HL-60 (cell line): ENCODE data around the gene PLCH2.

Experiments
- DNase-seq, 2 experiments: peaks; one replicate each; pipeline ENCODE4 v3.0.0-alpha.2; 2010 to 2020; ENCODE audit warnings: low read depth in 1 of 2, low spot score in 1 of 2
- H3K27ac ChIP-seq: fragments of 250-450 bp; sonication (Bioruptor Pico); replicated peaks from 2 replicates; pipeline ENCODE4 v1.5.1; 2020; ENCODE audit warnings: mild to moderate bottlenecking, moderate library complexity
- H3K27me3 ChIP-seq: fragments of 250-450 bp; sonication (Bioruptor Pico); 2 replicates; pipeline ENCODE4 v1.5.1; 2021; ENCODE audit warnings: mild to moderate bottlenecking, moderate library complexity; ENCODE audit not compliant: insufficient read depth, poor library complexity, severe bottlenecking
- H3K4me3 ChIP-seq: replicated peaks from 2 replicates; pipeline ENCODE4 v1.5.1; 2011; ENCODE audit warnings: mild to moderate bottlenecking, control low read depth, low read length; ENCODE audit not compliant: insufficient read depth
- GABPA ChIP-seq: IDR thresholded peaks from 2 replicates; pipeline ENCODE4 v1.6.1; 2012; ENCODE audit warnings: low read depth
- POLR2AphosphoS5 ChIP-seq: IDR thresholded peaks from 2 replicates; pipeline ENCODE4 v1.6.1; 2012; ENCODE audit warnings: low read depth
- SPI1 ChIP-seq: IDR thresholded peaks from 2 replicates; pipeline ENCODE4 v1.6.1; 2012; ENCODE audit warnings: low read depth, mild to moderate bottlenecking, borderline replicate concordance
- TF ChIP-seq, protein P1 (sequence below): IDR thresholded peaks from one replicate; pipeline ENCODE4 v1.5.1; 2011; ENCODE audit warnings: low read length, control low read depth, inconsistent platforms; ENCODE audit not compliant: insufficient read depth
- TF ChIP-seq, protein P2 (sequence below): IDR thresholded peaks from 2 replicates; pipeline ENCODE4 v1.6.1; 2012; ENCODE audit warnings: low read depth; ENCODE audit not compliant: insufficient replicate concordance

PLCH2 gene

DNA sequence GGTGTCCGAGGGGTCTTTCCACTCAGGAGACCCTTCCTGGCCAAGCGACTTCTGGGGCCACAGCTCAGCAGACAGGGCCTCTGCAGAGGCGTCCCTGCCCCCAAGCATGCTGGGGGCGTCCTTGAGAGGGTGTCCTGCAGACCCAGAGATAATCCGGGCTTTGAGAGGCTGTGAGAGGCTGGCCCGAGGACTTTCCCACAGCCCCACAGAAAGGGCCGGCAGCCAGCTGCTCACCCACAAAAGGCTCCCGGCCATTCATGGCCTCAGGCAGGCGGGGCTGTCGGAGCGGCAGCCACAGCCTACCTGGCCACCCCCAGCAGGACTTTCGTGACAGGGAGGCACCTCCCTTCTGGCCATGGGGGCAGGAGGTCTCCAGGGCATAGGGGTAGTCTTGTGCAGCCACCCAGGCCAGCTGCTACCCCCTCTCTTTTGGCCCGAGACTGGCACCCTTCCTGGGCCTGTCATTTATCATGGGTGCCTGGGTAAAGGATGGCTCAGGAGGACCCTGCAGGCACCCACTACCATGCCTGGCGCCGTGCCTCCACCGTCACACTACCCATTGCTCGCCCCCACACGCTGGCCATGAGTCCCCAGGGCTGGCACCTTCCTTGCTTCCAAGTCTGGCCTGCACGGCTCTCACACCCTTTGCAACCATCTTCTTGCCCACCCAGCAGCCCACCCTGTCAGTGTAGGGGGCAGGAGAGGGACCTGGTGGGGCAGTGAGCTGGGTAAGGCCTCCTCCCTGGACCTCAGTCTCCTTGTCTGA is 69.0 kb downstream of the PLCH2 start:
- Histone ChIP-seq H3K4me3 (no peak overlapping the region), H3K27me3 (peaks cover 2% of the 10 kb centered on the region), H3K27ac (peak overlapping the region; percentile 48; the same call in 1 of the 2 replicates)
- TF ChIP-seq, protein P1, sequence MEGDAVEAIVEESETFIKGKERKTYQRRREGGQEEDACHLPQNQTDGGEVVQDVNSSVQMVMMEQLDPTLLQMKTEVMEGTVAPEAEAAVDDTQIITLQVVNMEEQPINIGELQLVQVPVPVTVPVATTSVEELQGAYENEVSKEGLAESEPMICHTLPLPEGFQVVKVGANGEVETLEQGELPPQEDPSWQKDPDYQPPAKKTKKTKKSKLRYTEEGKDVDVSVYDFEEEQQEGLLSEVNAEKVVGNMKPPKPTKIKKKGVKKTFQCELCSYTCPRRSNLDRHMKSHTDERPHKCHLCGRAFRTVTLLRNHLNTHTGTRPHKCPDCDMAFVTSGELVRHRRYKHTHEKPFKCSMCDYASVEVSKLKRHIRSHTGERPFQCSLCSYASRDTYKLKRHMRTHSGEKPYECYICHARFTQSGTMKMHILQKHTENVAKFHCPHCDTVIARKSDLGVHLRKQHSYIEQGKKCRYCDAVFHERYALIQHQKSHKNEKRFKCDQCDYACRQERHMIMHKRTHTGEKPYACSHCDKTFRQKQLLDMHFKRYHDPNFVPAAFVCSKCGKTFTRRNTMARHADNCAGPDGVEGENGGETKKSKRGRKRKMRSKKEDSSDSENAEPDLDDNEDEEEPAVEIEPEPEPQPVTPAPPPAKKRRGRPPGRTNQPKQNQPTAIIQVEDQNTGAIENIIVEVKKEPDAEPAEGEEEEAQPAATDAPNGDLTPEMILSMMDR: no peak
- TF ChIP-seq POLR2AphosphoS5: no peak
- no peak for TF ChIP-seq GABPA
- TF ChIP-seq SPI1: no peak
- TF ChIP-seq, protein P2, sequence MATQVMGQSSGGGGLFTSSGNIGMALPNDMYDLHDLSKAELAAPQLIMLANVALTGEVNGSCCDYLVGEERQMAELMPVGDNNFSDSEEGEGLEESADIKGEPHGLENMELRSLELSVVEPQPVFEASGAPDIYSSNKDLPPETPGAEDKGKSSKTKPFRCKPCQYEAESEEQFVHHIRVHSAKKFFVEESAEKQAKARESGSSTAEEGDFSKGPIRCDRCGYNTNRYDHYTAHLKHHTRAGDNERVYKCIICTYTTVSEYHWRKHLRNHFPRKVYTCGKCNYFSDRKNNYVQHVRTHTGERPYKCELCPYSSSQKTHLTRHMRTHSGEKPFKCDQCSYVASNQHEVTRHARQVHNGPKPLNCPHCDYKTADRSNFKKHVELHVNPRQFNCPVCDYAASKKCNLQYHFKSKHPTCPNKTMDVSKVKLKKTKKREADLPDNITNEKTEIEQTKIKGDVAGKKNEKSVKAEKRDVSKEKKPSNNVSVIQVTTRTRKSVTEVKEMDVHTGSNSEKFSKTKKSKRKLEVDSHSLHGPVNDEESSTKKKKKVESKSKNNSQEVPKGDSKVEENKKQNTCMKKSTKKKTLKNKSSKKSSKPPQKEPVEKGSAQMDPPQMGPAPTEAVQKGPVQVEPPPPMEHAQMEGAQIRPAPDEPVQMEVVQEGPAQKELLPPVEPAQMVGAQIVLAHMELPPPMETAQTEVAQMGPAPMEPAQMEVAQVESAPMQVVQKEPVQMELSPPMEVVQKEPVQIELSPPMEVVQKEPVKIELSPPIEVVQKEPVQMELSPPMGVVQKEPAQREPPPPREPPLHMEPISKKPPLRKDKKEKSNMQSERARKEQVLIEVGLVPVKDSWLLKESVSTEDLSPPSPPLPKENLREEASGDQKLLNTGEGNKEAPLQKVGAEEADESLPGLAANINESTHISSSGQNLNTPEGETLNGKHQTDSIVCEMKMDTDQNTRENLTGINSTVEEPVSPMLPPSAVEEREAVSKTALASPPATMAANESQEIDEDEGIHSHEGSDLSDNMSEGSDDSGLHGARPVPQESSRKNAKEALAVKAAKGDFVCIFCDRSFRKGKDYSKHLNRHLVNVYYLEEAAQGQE: no peak
- DNase-seq: no peak

DNA sequence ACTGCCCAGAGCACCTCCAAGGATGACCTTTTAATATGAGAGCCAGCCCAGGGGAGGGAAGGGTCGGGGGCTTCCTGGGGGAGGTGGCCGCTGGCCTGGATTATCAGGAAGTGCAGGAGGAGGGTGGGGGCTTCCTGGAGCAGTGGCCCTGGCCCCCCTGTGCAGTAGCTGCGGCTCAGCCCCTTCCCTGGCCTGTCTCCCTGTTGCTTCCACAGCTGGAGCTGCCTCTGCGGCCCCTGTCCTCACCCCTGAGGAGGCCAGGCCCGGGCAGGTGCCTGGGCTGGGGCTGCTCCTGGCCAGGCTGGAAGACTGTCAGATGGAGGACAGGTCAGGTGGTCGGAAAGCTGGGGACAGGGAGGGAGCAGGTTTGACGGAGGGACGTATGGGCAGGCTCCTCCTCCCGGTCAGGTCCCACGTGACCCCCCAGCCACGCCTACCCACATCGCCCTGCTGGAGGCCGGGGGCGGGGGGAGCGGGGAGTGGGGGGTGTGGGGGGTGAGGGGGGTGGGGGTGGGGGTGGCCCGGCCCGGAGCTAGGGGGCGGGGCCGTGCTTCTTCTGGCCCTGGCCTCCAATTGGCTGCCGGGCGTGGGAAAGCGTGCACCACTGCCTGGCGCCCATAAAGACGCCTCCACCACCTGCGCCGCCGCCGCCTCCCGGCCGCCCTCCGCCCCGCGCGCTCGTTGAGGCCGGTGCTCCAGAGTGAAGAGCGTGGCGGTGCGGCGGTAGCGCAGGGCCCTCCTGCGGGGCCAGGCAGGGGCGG is 69.8 kb downstream of the PLCH2 start:
- Histone ChIP-seq H3K27ac (peak overlapping the region; percentile 91), H3K4me3 (peak overlapping the region; percentile 69), H3K27me3 (peaks cover 2% of the 10 kb centered on the region)
- DNase-seq: peak; percentile 87 to 90
- TF ChIP-seq, protein P1: no peak
- TF ChIP-seq POLR2AphosphoS5: peak; percentile 80
- TF ChIP-seq, protein P2: no peak
- no peak for TF ChIP-seq GABPA

- H3K27me3 ChIP-seq: no peaks in the 10 kb centered on the region
- DNase-seq: peak; percentile 87 to 92
- TF ChIP-seq SPI1 (no peak), POLR2AphosphoS5 (no peak; the same call in none of the 2 replicates), GABPA (no peak)
- TF ChIP-seq, protein P2: no peak
- TF ChIP-seq, protein P1: no peak
- H3K4me3 ChIP-seq: peak overlapping the region; percentile 69
- peak overlapping the region; percentile 91 for H3K27ac ChIP-seq
Observed at GRCh38 chr1:2546515-2547209, 70.6 kb downstream of the PLCH2 start.
